ENCODE measurements around the gene TMEM130. TPM values are rescaled to one million over a fixed set of nuclear protein-coding genes. Genes with fewer than 3 reads are reported as not detected.

TMEM130 gene
- total RNA-seq, 4 donors from 2014 or later, result not detected

DNA sequence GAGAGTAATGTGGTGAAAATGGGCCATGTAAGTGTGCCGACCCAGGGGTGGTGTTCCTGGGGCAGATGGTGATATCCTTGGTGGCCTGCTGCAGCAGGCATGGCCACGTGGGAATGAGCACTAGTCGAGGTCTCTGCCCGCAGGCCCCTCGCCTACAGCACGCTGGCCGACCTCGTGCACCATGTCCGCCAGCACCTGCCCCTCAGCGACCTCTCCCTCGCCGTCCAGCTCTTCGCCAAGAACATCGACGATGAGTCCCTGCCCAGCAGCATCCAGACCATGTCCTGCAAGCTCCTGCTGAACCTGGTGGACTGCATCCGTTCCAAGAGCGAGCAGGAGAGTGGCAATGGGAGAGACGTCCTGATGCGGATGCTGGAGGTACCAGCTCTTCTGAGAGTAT, 38.8 kb upstream of the TMEM130 start:
- TF ChIP-seq CTCF (IDR thresholded peaks at IDR 0.05; ENCODE audit: low read depth), result no peak

- TF ChIP-seq CTCF (IDR thresholded peaks at IDR 0.05; ENCODE audit: low read depth), result no peak
Observed at GRCh38 chr7:98907570-98907969, 37.8 kb upstream of the TMEM130 start.

- TF ChIP-seq CTCF (IDR thresholded peaks at IDR 0.05; ENCODE audit: low read depth), result no peak
Observed at GRCh38 chr7:98903246-98903645, 33.4 kb upstream of the TMEM130 start.

- no peak for TF ChIP-seq CTCF (IDR thresholded peaks at IDR 0.05; ENCODE audit: low read depth)
Observed at GRCh38 chr7:98902523-98902922, 32.7 kb upstream of the TMEM130 start.

- TF ChIP-seq CTCF (IDR thresholded peaks at IDR 0.05; ENCODE audit: low read depth), result no peak
Observed at GRCh38 chr7:98900815-98901214, 31.0 kb upstream of the TMEM130 start.

GRCh38 chr7:98899816-98900215, 30.0 kb upstream of the TMEM130 start:
- no peak for TF ChIP-seq CTCF (IDR thresholded peaks at IDR 0.05; ENCODE audit: low read depth)

DNA sequence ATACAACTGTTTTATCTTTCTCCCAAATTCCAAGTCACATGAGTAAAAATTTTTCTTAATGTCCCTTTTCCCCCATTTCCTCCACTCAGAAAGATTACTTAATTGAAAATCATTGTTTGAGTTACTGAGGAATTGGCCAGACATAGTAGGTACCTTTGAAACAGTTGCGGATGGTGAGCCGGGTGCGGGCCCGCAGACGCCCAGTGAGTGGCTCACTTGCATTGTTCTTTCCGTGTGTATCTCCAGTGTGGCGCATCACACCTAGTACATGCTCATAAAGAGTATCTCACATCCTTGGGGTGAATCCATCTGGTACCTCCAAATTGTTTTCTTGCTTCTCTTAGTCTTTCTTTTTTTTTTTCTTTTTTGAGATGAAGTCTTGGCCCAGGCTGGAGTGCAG, 22.8 kb upstream of the TMEM130 start:
- no peak for TF ChIP-seq CTCF (IDR thresholded peaks at IDR 0.05; ENCODE audit: low read depth)

Measured in subcutaneous adipose tissue (tissue), 4 donors.